ENCODE results near the gene SH3RF1. TPM values are rescaled to one million over a fixed set of nuclear protein-coding genes. Genes with fewer than 3 reads are reported as not detected.

SH3RF1 gene
- total and polyA plus RNA-seq, 2 of the 8 experiments (the other 6 are each of a cell fraction or from before 2014, with no cell fraction given) = 6.9 to 15.1 TPM

DNA sequence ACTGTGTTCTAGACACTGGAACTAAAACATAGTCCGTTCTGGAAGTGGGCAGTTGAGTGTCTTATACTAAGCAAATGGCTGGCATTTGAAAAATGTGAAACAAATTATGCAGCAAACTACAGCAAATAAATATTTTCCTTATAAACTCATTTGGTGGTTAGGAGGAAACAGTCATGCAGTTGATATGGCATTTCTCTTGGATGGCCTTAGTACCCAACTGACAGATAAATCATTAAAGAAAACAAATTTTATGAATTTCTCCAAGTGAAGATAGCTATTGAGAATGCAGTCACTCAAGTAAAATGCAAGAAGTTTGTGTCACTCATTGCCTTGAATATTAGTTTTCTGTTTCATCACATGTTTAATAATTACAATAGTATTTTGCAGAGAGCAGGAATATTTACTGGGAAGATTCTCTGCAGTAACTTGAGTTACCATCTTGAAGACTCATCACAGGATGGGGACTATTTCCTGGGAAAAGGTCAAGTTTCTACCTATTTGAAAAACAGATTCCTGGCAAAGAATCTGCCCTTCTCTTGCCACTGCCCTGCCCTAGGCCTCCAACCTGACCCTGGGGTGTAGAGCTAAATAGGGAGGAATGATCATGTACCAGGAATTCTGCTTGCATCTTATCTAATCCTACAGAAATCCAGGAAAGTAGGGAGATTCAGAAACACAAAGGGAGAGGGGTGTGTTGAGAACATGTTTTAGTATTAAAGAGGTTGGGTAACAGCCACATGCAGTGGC lies 105.9 kb downstream of the SH3RF1 start (continued):
- no peak for TF ChIP-seq SRF (IDR thresholded peaks at IDR 0.05; ENCODE audit: low read depth, low read length)
- TF ChIP-seq, protein P1, sequence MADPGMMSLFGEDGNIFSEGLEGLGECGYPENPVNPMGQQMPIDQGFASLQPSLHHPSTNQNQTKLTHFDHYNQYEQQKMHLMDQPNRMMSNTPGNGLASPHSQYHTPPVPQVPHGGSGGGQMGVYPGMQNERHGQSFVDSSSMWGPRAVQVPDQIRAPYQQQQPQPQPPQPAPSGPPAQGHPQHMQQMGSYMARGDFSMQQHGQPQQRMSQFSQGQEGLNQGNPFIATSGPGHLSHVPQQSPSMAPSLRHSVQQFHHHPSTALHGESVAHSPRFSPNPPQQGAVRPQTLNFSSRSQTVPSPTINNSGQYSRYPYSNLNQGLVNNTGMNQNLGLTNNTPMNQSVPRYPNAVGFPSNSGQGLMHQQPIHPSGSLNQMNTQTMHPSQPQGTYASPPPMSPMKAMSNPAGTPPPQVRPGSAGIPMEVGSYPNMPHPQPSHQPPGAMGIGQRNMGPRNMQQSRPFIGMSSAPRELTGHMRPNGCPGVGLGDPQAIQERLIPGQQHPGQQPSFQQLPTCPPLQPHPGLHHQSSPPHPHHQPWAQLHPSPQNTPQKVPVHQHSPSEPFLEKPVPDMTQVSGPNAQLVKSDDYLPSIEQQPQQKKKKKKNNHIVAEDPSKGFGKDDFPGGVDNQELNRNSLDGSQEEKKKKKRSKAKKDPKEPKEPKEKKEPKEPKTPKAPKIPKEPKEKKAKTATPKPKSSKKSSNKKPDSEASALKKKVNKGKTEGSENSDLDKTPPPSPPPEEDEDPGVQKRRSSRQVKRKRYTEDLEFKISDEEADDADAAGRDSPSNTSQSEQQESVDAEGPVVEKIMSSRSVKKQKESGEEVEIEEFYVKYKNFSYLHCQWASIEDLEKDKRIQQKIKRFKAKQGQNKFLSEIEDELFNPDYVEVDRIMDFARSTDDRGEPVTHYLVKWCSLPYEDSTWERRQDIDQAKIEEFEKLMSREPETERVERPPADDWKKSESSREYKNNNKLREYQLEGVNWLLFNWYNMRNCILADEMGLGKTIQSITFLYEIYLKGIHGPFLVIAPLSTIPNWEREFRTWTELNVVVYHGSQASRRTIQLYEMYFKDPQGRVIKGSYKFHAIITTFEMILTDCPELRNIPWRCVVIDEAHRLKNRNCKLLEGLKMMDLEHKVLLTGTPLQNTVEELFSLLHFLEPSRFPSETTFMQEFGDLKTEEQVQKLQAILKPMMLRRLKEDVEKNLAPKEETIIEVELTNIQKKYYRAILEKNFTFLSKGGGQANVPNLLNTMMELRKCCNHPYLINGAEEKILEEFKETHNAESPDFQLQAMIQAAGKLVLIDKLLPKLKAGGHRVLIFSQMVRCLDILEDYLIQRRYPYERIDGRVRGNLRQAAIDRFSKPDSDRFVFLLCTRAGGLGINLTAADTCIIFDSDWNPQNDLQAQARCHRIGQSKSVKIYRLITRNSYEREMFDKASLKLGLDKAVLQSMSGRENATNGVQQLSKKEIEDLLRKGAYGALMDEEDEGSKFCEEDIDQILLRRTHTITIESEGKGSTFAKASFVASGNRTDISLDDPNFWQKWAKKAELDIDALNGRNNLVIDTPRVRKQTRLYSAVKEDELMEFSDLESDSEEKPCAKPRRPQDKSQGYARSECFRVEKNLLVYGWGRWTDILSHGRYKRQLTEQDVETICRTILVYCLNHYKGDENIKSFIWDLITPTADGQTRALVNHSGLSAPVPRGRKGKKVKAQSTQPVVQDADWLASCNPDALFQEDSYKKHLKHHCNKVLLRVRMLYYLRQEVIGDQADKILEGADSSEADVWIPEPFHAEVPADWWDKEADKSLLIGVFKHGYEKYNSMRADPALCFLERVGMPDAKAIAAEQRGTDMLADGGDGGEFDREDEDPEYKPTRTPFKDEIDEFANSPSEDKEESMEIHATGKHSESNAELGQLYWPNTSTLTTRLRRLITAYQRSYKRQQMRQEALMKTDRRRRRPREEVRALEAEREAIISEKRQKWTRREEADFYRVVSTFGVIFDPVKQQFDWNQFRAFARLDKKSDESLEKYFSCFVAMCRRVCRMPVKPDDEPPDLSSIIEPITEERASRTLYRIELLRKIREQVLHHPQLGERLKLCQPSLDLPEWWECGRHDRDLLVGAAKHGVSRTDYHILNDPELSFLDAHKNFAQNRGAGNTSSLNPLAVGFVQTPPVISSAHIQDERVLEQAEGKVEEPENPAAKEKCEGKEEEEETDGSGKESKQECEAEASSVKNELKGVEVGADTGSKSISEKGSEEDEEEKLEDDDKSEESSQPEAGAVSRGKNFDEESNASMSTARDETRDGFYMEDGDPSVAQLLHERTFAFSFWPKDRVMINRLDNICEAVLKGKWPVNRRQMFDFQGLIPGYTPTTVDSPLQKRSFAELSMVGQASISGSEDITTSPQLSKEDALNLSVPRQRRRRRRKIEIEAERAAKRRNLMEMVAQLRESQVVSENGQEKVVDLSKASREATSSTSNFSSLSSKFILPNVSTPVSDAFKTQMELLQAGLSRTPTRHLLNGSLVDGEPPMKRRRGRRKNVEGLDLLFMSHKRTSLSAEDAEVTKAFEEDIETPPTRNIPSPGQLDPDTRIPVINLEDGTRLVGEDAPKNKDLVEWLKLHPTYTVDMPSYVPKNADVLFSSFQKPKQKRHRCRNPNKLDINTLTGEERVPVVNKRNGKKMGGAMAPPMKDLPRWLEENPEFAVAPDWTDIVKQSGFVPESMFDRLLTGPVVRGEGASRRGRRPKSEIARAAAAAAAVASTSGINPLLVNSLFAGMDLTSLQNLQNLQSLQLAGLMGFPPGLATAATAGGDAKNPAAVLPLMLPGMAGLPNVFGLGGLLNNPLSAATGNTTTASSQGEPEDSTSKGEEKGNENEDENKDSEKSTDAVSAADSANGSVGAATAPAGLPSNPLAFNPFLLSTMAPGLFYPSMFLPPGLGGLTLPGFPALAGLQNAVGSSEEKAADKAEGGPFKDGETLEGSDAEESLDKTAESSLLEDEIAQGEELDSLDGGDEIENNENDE (IDR thresholded peaks at IDR 0.05; ENCODE audit: insufficient replicate concordance, low read length) = no peak
- no peak for TF ChIP-seq ASH2L (IDR thresholded peaks at IDR 0.05; ENCODE audit: low read length)
- TF ChIP-seq, protein P2, sequence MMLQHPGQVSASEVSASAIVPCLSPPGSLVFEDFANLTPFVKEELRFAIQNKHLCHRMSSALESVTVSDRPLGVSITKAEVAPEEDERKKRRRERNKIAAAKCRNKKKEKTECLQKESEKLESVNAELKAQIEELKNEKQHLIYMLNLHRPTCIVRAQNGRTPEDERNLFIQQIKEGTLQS (IDR thresholded peaks at IDR 0.05; ENCODE audit: insufficient read depth, low read depth, low read length) = no peak
- TF ChIP-seq POU5F1 (IDR thresholded peaks at IDR 0.05; ENCODE audit: low read depth, low read length) = no peak
- TF ChIP-seq CEBPB (IDR thresholded peaks at IDR 0.05; ENCODE audit: low read depth, low read length) = no peak
- TF ChIP-seq POLR2A (IDR thresholded peaks at IDR 0.05; ENCODE audit: control extremely low read depth in 1 of 2, low read depth in 2 of 2, low read length in 2 of 2) = no peak
